Osteocyte (in vitro differentiated cells): ENCODE results near the gene EEF1AKMT3. TPM values are rescaled to one million over a fixed set of nuclear protein-coding genes. Genes with fewer than 3 reads are reported as not detected.

ENCODE experiments used
- DNase-seq: peaks from one replicate; pipeline ENCODE4 v3.0.0; 2021; ENCODE audit warnings: mixed read lengths; ENCODE audit not compliant: unreplicated experiment; ENCODE audit errors: extremely low spot score
- H3K27ac Mint-ChIP-seq: one replicate; pipeline ENCODE4 v1.8.0; 2021; ENCODE audit warnings: mild to moderate bottlenecking, mixed read lengths; ENCODE audit not compliant: unreplicated experiment
- H3K27me3 Mint-ChIP-seq: one replicate; pipeline ENCODE4 v1.8.0; 2021; ENCODE audit warnings: mixed read lengths; ENCODE audit not compliant: unreplicated experiment
- H3K36me3 Mint-ChIP-seq: one replicate; pipeline ENCODE4 v1.8.0; 2021; ENCODE audit warnings: mixed read lengths; ENCODE audit not compliant: unreplicated experiment
- H3K4me1 Mint-ChIP-seq: one replicate; pipeline ENCODE4 v1.8.0; 2021; ENCODE audit warnings: mixed read lengths; ENCODE audit not compliant: unreplicated experiment
- H3K4me3 Mint-ChIP-seq: one replicate; pipeline ENCODE4 v1.8.0; 2021; ENCODE audit warnings: mild to moderate bottlenecking, moderate library complexity, mixed read lengths; ENCODE audit not compliant: unreplicated experiment
- H3K9me3 Mint-ChIP-seq: one replicate; pipeline ENCODE4 v1.8.0; 2021; ENCODE audit warnings: mixed read lengths; ENCODE audit not compliant: unreplicated experiment
- total RNA-seq: library from RNA; stranded (reverse); gene quantifications from 2 replicates; pipeline ENCODE4 v1.2.1, GENCODE V29; 2021
- TF ChIP-seq, protein P1 (sequence below): fragments of 200-600 bp; sonication (generic); IDR thresholded peaks from 2 replicates; pipeline ENCODE4 v1.5.0; 2021; ENCODE audit warnings: antibody characterized with exemption, mild to moderate bottlenecking, moderate library complexity

The EEF1AKMT3 gene
- total RNA-seq, 1 donor from 2014 or later = 9.8 TPM

DNA sequence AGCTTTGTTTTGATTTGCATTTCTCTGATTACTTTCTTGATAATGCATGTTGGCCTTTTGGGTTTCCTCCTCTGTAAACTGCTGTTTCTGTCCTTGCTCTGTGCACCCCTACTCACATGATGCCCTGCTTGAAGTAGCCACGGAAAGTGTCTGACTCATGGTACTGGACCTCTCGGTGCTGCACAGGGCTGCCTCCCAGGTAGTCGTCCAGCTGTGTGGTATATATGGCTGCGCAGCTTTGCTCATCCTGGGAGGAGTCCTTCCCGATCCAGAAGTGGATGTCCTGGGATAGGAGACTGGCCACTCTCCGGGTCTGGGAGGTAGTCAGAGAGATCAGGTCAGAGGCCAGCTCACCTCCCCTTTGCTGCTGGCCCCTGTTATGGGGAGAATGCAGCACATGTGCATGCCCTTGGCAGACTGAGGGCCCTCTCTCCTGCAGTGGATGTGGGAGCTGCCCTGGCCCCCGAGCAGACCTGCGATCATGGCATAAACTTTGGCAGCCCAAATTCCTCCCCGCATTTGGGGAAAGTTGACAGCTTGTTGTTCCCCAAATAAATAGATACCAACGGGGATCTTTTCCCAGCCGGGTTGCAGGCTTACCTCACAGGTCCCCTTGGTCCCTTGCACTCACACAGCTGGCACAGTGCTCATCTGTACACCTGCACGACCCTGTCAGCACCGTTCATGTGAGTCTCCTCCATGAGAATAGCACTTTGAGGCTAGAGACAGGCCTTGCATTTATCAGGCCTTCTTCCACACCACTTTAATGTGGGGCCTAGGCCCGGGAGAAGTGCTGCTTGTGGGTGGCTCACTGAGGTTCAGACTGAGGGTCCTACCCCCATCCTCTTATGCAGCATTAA is 40.9 kb downstream of the EEF1AKMT3 start:
- H3K27me3 Mint-ChIP-seq = no peaks in the 10 kb centered on the region
- peaks cover 5% of the 10 kb centered on the region for H3K36me3 Mint-ChIP-seq
- H3K27ac Mint-ChIP-seq = no peak overlapping the region
- DNase-seq = no peak
- H3K4me3 Mint-ChIP-seq = no peak overlapping the region
- H3K9me3 Mint-ChIP-seq = no peaks in the 10 kb centered on the region
- TF ChIP-seq, protein P1, sequence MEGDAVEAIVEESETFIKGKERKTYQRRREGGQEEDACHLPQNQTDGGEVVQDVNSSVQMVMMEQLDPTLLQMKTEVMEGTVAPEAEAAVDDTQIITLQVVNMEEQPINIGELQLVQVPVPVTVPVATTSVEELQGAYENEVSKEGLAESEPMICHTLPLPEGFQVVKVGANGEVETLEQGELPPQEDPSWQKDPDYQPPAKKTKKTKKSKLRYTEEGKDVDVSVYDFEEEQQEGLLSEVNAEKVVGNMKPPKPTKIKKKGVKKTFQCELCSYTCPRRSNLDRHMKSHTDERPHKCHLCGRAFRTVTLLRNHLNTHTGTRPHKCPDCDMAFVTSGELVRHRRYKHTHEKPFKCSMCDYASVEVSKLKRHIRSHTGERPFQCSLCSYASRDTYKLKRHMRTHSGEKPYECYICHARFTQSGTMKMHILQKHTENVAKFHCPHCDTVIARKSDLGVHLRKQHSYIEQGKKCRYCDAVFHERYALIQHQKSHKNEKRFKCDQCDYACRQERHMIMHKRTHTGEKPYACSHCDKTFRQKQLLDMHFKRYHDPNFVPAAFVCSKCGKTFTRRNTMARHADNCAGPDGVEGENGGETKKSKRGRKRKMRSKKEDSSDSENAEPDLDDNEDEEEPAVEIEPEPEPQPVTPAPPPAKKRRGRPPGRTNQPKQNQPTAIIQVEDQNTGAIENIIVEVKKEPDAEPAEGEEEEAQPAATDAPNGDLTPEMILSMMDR = no peak
- H3K4me1 Mint-ChIP-seq = no peaks in the 10 kb centered on the region

DNA sequence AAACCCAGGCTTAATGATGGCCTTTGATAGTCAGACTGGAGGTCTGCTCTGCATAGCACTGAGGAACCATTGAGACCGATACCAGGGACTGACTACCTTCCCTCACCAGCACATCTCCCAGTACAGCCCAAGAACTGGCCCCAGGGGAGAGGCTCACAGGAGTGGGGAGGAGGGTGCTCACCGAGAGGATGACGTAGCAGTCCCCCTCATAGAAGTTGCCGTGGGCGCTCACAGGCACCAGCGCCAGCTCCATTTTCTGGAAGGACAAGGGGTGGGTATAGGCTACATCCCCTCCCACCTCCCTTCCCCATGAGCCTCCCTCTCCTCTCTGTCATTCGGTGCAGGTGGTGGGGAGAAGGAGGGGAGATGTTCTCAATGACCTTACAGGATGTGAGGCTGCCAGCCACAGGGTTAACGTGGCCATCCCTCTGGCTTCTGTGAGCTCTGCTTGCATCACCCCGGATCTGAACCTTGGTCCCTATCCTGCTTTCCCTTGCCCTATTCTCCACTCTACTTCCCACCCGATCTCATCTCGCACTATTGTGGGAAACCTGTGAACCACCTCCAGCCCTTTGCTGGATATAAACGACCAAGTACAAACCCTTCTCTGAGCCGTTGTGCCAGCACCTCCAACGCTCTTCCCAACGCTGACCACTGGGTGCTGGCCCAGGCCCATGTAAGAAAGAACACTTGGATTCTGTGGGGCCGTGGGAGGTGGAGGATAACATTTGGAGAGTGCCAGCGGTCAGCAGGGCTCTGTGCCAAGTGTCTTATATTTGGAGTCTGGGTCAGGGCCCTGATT is 41.8 kb downstream of the EEF1AKMT3 start:
- Mint-ChIP-seq H3K27me3 (no peaks in the 10 kb centered on the region), H3K9me3 (no peaks in the 10 kb centered on the region), H3K36me3 (peaks cover 9% of the 10 kb centered on the region), H3K4me3 (no peak overlapping the region), H3K27ac (peak overlapping the region; percentile 58), H3K4me1 (no peaks in the 10 kb centered on the region)
- DNase-seq = no peak
- TF ChIP-seq, protein P1 = no peak

DNA sequence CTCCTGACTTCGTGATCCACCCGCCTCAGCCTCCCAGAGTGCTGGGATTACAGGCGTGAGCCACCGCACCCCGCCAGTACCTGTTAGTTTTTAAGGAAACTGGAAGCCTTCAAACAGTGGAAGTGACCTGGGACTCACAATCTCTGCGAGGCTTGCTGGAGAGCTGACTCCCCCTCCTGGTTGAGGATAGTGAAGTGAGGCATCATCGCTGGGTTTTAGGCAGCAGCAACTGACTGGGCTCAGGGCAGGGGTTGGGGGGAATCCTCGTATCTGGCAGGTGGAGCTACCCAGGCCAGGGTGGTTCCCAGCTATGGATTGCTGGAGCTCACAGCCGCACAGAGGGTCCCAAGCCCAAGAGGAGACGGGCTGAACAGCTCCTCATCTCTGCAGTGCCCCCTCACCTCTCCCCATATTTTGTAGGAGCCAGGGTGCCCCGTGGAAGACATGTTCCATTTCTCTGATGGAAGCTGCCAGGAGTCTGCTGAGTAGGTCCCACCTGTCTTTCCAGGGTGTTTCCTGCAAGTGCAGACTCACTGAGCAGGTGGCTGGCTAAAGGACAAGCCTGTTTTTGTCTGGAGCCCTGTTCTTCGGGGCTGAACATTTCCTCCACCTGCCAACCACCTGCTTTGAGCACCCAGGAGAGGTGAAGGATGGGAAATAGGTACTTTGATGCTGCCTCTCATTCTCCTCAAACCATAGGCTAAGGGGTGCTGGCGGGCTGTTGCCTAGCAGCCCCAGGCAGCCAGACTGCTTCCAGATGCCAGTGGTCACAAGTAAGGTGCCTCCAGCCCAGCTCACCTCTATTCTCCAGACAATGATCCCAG is 43.0 kb downstream of the EEF1AKMT3 start:
- no peaks in the 10 kb centered on the region for H3K9me3 Mint-ChIP-seq
- H3K4me1 Mint-ChIP-seq = no peaks in the 10 kb centered on the region
- no peak overlapping the region for H3K27ac Mint-ChIP-seq
- H3K27me3 Mint-ChIP-seq = no peaks in the 10 kb centered on the region
- H3K36me3 Mint-ChIP-seq = peaks cover 11% of the 10 kb centered on the region
- DNase-seq = no peak
- no peak overlapping the region for H3K4me3 Mint-ChIP-seq
- TF ChIP-seq, protein P1 = no peak

DNA sequence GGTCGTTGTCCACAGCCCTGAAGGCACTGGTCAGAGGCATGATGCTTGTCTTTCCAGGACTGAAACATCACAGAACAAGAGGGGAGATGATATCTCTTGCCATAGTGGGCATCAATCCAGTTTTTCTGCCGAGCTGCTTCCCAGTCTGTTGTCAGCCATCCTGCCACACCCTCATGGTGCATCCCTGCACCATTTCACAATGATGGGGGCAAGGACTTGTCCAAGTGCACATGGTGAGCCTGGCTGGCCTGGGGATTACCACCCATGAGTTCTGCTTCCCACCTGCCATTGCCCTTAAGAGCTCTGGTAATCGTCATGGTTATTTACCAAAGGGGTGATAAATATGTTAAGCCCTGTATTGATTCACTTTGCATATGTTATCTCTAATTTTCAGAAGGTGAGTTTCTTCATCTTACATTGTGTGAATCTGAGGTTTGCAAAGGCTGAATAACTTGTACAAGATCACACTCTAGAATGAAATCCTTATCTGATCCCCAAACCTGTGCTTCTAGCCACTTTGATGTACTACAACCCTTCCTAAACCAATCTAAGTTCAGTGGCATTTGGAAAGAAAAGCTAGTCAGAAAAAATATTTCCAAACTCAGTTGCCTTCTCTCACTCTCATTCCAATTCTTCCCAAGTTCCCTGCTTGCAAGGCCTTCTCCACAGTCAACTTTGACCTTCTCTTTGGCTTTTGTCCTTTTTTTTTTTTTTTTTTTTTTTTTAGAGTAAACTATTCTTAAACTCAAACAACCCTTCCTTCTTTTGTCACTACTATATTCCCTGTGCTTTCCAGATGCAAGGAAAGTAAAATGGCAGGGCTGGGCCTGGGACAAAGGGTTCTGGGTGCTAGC is 43.8 kb downstream of the EEF1AKMT3 start:
- no peak for DNase-seq
- Mint-ChIP-seq H3K27me3 (no peaks in the 10 kb centered on the region), H3K36me3 (peaks cover 18% of the 10 kb centered on the region), H3K4me3 (no peak overlapping the region), H3K27ac (no peak overlapping the region), H3K4me1 (no peaks in the 10 kb centered on the region), H3K9me3 (no peaks in the 10 kb centered on the region)
- TF ChIP-seq, protein P1 = no peak
